Activated naive CD4-positive, alpha-beta T cell treated with anti-CD3 and anti-CD28 coated beads, Interleukin-2, amount 10 ng/mL, durations not matched to agents 7 days and 5 days (primary cell): ENCODE results near the gene RAB35.

Source experiments
- CTCF ChIA-PET: fragments of 350-600 bp; sonication (Branson Sonifier 250); formaldehyde crosslinking; loops from one replicate; lab custom pipeline; 2021; ENCODE audit warnings: antibody characterized with exemption; lab: Charles Lee
- DNase-seq: peaks from one replicate; pipeline ENCODE4 v3.0.0-alpha.2; 2020
- H3K27ac Mint-ChIP-seq: one replicate; pipeline ENCODE4 v1.8.0; 2021; ENCODE audit warnings: mild to moderate bottlenecking, moderate library complexity, mixed read lengths
- H3K27me3 Mint-ChIP-seq: one replicate; pipeline ENCODE4 v1.8.0; 2021; ENCODE audit warnings: mild to moderate bottlenecking, mixed read lengths
- H3K36me3 Mint-ChIP-seq: one replicate; pipeline ENCODE4 v1.8.0; 2021; ENCODE audit warnings: mixed read lengths
- H3K4me1 Mint-ChIP-seq: one replicate; pipeline ENCODE4 v1.8.0; 2021; ENCODE audit warnings: mixed read lengths
- H3K4me3 Mint-ChIP-seq: one replicate; pipeline ENCODE4 v1.8.0; 2021; ENCODE audit warnings: mild to moderate bottlenecking, moderate library complexity, mixed read lengths
- H3K9me3 Mint-ChIP-seq: one replicate; pipeline ENCODE4 v1.8.0; 2021; ENCODE audit warnings: mixed read lengths

RAB35 gene

DNA sequence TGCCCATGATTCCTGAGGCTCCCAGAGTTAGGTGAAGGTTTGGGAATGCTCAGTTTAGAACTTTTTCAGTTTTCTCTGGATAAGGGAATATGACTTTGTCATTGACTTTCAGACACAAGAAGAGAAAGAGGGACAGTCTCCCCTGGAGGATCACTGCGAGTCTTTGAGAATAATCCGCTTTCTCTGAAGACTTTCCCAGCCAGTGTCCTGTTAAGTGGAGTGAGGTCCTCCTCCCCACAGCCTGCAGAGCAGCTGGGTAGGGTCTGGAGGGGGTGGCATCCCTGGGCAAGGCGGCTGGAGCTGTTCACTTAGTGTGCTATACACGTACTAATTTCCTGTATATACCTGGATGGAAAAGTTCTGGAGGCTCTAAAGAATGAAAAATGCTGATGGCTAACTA, 8.5 kb upstream of the RAB35 start:
- Mint-ChIP-seq H3K9me3 (no peaks in the 10 kb centered on the region), H3K4me1 (peaks cover 52% of the 10 kb centered on the region), H3K4me3 (no peak overlapping the region), H3K27ac (peak overlapping the region; percentile 5), H3K36me3 (peaks cover 39% of the 10 kb centered on the region), H3K27me3 (no peaks in the 10 kb centered on the region)
- CTCF ChIA-PET: no interaction called here
- no peak for DNase-seq

DNA sequence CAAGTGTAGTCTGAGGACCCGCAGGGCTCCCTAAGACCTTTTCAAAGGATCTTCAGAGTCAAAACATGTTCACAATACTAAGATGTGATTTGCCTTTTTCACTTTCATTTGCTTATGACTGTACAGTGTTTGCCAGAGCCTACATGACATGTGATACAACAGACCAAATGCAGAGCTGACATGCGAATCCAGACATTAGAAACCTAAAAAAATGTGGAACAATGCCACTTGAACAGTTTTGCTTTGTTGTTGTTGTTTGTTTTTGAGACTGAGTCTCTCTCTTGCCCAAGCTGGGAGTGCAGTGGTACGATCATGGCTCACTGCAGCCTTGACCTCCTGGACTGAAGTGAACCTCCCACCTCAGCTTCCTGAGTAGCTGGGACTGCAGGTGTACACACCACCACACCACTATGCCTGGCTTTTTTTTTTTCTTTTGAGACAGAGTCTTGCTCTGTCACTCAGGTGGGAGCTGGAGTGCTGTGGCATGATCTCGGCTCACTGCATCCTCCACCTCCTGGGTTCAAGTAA, 5.3 kb upstream of the RAB35 start:
- Mint-ChIP-seq H3K9me3 (no peaks in the 10 kb centered on the region), H3K4me1 (peaks cover 71% of the 10 kb centered on the region), H3K27me3 (no peaks in the 10 kb centered on the region), H3K4me3 (peak overlapping the region; percentile 30), H3K36me3 (peaks cover 34% of the 10 kb centered on the region), H3K27ac (peak overlapping the region; percentile 90)
- peak; percentile 52 for DNase-seq
- CTCF ChIA-PET: interaction anchor here (0.6 to 1.9 kb wide), 4 partner anchors 10 to 75 kb away, joined by 3 to 6 read pairs (median 5); no protein-coding TSS in a partner anchor

DNA sequence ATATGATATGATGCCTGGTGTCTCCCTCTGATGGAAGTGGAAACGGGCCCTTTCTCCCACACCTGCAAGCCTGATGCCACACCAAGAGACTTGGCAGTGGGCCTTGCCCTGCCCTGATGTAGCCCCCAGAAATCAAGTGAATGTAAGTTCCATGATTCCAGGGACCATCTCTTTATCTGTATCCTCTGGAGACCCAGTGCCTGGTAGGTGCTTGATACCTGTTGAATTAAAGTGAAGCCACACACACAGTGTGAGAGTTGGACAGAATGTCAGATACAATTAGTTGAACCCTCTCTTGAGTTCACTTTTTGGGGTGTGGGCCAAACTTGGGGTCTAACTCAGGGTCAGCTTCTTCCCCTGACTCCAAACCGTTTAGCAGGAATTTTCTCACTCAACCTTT, 4.8 kb upstream of the RAB35 start:
- no peaks in the 10 kb centered on the region for H3K27me3 Mint-ChIP-seq

DNA sequence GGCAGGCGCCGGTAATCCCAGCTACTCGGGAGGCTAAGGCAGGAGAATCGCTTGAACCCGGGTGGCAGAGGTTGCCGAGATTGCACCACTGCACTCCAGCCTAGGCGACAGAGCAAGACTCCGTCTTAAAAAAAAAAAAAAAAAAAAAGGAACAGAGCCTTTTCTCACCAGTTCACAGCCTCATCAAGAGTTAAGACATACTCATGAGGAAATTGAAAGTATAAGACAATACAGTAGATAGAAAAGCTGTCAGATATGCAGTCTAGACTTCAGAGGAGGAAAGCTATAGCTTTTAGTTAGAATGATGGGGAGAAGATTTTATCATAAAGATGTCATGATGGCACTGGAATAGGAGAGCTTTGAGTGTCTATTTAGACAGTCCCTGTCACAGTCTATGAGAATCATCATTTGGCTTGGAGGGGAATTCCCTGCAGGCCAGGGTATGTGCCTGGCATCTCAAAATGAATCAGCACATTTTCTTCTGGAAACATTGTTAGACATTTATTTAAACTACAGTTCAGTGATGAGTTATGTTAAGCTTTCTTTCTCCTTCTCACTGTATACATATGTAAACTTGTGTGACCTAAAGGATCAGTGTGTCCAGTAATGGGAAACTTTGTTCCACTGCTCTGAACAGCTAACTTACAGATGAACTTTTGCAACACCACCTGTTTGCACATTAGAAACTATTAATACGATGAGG, 2.9 kb upstream of the RAB35 start:
- peak overlapping the region; percentile 90 for H3K27ac Mint-ChIP-seq
- no peak for DNase-seq
- peaks cover 34% of the 10 kb centered on the region for H3K36me3 Mint-ChIP-seq
- no peaks in the 10 kb centered on the region for H3K9me3 Mint-ChIP-seq
- H3K4me3 Mint-ChIP-seq: peak overlapping the region; percentile 19
- peaks cover 79% of the 10 kb centered on the region for H3K4me1 Mint-ChIP-seq
- no peaks in the 10 kb centered on the region for H3K27me3 Mint-ChIP-seq
- CTCF ChIA-PET: interaction anchor here (0.7 to 1.0 kb wide), 2 partner anchors 8 to 28 kb away, joined by 3 read pairs; no protein-coding TSS in a partner anchor

More for the DNA sequence above, 4.8 kb upstream of the RAB35 start:
- peak overlapping the region; percentile 7 for H3K4me3 Mint-ChIP-seq
- CTCF ChIA-PET: interaction anchor here (0.6 to 1.9 kb wide), 3 partner anchors 11 to 75 kb away, joined by 3 to 6 read pairs (median 5); no protein-coding TSS in a partner anchor
- H3K9me3 Mint-ChIP-seq: no peaks in the 10 kb centered on the region
- no peak for DNase-seq
- H3K36me3 Mint-ChIP-seq: peaks cover 29% of the 10 kb centered on the region
- peaks cover 66% of the 10 kb centered on the region for H3K4me1 Mint-ChIP-seq
- H3K27ac Mint-ChIP-seq: peak overlapping the region; percentile 90

DNA sequence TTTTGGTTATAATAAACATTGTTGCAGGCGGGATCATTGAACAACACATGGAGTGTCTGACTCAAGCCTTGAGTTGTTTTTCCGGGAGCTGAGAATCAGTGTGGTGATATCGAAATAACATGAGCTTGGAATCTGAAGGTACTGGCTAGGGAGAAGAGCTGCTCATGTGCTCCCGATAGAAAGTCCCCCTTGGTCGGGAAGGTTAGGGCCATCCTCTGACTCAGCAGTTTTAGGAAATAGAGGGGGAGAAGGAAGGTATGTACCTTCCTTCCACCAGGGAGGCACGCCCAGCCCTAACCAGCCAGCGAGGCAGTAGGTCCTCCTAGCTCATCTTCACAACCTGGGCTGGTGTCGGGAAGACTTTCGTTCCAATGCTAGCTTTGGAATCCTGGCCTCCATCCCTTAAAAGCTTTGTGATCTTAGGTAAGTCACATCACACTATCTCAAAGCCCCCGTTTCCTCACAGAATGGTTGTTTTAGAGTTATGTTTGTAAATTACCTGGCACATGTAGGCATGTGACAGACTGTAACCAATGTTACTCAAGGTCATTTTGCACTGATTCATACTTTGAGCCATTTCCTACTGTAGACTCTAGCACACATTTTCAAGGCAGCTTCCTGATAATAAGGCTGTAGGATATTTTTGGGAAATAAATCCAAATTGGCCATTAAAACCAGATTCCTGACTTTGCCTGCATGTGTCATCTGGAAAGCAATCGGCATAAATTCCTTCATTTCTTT, 1.9 kb upstream of the RAB35 start:
- no peak for DNase-seq

DNA sequence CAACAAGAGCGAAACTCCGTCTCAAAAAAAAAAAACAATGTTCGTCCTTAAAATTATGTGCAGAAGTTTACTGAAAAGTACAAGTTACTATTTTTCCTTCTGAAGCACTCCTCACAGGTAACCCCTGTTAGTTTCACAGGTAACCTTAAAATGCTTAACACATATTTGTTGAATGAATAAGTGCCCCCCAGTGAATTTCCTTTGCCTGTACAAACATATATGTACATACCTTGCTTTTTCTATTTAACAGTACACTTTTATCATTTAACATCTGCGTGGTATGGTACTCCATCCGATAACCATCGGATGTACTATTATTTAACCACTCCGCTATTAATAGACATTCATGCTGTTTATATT, 1.4 kb upstream of the RAB35 start:
- H3K4me3 Mint-ChIP-seq: peak overlapping the region; percentile 84
- no peak for DNase-seq
- CTCF ChIA-PET: interaction anchor here (1.0 to 1.1 kb wide), 3 partner anchors 14 to 184 kb away, joined by 3 to 6 read pairs (median 3); partner anchors contain the start of genes RPLP0 and SIRT4
- H3K36me3 Mint-ChIP-seq: peaks cover 44% of the 10 kb centered on the region
- no peaks in the 10 kb centered on the region for H3K9me3 Mint-ChIP-seq
- no peaks in the 10 kb centered on the region for H3K27me3 Mint-ChIP-seq
- H3K4me1 Mint-ChIP-seq: peaks cover 77% of the 10 kb centered on the region
- H3K27ac Mint-ChIP-seq: peak overlapping the region; percentile 93

More for the DNA sequence above, 1.9 kb upstream of the RAB35 start:
- H3K4me1 Mint-ChIP-seq: peaks cover 77% of the 10 kb centered on the region
- peak overlapping the region; percentile 72 for H3K27ac Mint-ChIP-seq
- CTCF ChIA-PET: interaction anchor here (1.0 kb wide), 1 partner anchor 8 kb away, joined by 3 read pairs; no protein-coding TSS in a partner anchor
- H3K4me3 Mint-ChIP-seq: peak overlapping the region; percentile 84
- H3K9me3 Mint-ChIP-seq: no peaks in the 10 kb centered on the region
- H3K27me3 Mint-ChIP-seq: no peaks in the 10 kb centered on the region
- peaks cover 39% of the 10 kb centered on the region for H3K36me3 Mint-ChIP-seq

DNA sequence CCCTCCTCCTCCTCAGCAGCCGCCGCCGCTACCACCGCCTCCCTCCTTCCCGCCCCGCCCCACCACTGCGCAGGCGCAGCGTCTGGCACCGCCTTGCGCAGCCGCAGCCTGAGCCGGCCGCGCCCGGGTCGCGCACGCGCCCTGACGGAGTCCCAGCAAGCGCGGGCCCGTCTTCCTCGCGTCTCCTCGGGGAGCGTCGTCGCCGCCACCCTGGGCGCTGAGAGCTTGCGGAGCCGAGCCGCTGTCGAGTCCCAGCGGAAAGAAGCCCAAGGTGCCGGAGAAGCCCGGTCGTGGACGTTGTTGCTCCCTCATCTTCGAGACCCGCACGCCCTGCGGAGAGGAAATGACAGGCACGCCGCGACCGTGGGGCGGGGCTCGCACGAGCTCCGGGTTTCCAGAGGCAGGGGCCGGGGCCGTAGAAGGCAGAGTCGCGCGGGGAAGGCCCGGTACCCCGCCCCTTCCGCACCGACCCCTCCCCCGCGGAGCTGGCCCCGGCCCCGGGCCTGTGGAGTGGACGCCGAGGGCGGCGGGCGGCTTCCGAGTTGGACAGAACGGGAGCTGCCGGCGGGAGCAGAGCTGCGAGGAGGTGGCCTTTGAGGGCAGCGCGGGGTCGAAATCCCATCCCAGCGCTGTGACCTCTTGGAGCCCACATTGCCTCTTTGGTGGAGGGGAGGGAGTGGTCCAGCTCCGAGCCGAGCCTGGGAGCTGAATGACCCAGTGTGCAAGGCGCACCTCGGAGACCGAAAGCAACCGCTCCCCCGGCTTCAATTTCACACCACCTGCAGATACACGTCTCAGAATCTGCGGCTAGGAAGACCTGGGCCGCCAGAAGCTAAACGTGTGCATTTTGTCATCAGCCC, 469 bp upstream of the RAB35 start:
- CTCF ChIA-PET: interaction anchor here (1.0 to 1.1 kb wide), 3 partner anchors 13 to 185 kb away, joined by 3 to 6 read pairs (median 3); partner anchors contain the start of genes RPLP0 and SIRT4

DNA sequence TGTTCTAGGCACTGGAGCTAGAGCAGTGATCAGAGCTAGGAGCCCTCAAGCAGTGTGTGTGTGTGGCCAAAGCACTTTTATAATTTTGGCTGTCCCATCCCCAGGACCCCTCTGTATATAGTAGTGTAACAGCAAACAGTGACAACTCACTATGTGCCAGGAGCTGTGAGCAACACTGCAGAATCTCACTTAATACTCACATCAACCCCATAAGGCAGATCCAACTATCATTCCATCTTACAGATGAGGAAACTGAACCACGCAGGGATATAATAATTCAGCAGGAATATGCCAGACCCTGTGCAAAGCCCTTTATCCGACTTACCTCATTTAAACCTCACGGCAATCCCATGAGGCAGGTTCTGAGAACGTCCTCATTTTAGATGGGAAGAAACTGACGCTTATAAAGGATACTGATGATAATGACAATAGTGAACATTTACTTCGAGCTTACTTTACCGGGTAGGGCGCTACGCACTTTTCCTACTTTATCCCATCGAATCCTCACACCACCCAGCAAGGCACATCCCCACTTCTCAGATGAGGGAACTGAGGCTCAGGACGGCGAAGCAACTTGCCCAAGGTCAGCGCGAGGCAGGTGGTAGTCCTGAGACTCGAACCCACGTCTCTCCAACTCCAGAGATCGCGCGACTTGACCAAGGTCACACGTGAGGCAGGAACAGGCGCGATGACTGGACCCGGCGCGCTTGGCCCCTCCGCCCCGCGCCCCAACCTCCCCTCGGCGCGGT, 687 bp downstream of the RAB35 start:
- no peaks in the 10 kb centered on the region for H3K27me3 Mint-ChIP-seq
- peak overlapping the region; percentile 95 for H3K4me3 Mint-ChIP-seq
- no peaks in the 10 kb centered on the region for H3K9me3 Mint-ChIP-seq
- peak; percentile 53 for DNase-seq
- H3K36me3 Mint-ChIP-seq: peaks cover 52% of the 10 kb centered on the region
- CTCF ChIA-PET: interaction anchor here (0.9 kb wide), 1 partner anchor 113 kb away, joined by 3 read pairs; no protein-coding TSS in a partner anchor
- peak overlapping the region; percentile 90 for H3K27ac Mint-ChIP-seq
- H3K4me1 Mint-ChIP-seq: peaks cover 81% of the 10 kb centered on the region

More for the DNA sequence above, 469 bp upstream of the RAB35 start:
- H3K4me1 Mint-ChIP-seq: peaks cover 82% of the 10 kb centered on the region
- H3K36me3 Mint-ChIP-seq: peaks cover 49% of the 10 kb centered on the region
- H3K27me3 Mint-ChIP-seq: no peaks in the 10 kb centered on the region
- H3K4me3 Mint-ChIP-seq: peak overlapping the region; percentile 84
- peak overlapping the region; percentile 93 for H3K27ac Mint-ChIP-seq
- no peaks in the 10 kb centered on the region for H3K9me3 Mint-ChIP-seq
- peak; percentile 98 for DNase-seq

DNA sequence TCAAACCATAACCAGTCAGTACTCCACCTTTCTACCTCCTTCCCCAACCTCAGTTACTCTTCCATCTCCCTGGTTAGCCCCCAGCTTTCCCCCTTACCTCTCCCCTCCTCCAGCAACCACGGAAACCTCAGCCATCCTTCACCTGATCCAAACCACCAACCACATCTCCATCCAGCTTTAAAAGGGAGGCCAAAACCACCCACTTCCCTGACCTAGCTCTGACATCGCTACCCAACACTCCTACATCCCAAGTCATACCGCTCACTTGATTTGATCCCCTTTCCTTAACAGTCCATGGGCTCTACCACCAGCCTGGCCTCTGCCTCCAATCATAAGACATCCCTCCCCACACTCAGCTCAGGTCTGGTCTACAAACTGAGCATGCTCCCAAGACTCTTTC, 1.5 kb downstream of the RAB35 start:
- DNase-seq: no peak
- H3K36me3 Mint-ChIP-seq: peaks cover 51% of the 10 kb centered on the region
- CTCF ChIA-PET: interaction anchor here (0.8 kb wide), 1 partner anchor 28 kb away, joined by 3 read pairs; no protein-coding TSS in a partner anchor
- H3K4me1 Mint-ChIP-seq: peaks cover 81% of the 10 kb centered on the region
- H3K9me3 Mint-ChIP-seq: no peaks in the 10 kb centered on the region
- H3K4me3 Mint-ChIP-seq: peak overlapping the region; percentile 95
- peak overlapping the region; percentile 6 for H3K27ac Mint-ChIP-seq
- H3K27me3 Mint-ChIP-seq: no peaks in the 10 kb centered on the region

DNA sequence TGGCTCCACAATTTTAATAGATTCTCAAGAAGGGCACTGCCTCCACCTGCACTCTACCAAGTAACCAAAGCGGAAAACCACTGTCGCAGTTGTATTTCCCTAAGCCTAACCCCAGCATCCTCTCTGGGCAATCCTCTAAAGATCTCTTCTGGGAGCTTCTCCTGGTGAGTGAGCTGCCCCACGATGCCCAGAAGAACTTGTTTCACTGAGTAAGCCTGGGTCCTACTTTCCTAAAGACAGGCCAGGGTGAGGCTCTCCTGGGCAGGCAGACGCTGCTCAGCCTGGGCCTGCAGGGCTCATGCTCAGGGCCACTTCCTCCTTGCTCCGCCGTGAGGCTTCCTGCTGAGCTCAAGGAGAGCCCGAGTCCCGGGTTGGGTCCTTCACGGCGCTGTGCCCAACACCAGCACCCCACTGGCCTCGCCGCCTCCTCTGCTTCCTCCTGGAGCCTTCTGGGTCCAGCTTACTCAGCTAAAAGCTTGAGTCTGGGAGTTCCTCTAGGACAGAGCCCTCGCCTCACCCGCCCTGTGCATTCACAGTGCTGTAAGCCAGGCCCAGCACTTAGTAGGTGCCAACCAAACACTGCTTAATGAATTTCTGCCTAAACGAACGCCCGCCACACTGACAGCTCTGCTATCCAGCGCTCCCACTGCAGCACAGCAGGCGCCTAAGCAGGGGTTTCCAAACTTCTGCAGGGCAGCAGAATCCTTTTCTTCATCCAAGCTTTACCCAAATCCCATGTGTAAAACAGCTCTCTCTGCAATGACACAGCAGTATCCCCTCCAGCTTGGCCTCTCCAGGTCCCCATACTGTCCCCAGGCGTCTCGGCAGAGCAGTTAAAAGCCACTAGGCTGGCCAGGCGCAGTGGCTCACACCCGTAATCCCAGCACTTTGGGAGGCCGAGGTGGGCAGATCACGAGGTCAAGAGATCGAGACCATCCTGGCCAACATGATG, 5.7 kb downstream of the RAB35 start:
- H3K4me1 Mint-ChIP-seq: peaks cover 76% of the 10 kb centered on the region
- peak overlapping the region; percentile 84 for H3K27ac Mint-ChIP-seq
- no peaks in the 10 kb centered on the region for H3K27me3 Mint-ChIP-seq
- H3K9me3 Mint-ChIP-seq: no peaks in the 10 kb centered on the region
- H3K36me3 Mint-ChIP-seq: peaks cover 55% of the 10 kb centered on the region
- CTCF ChIA-PET: interaction anchor here (0.8 to 4.1 kb wide), 3 partner anchors 8 to 24 kb away, joined by 3 to 13 read pairs (median 5); no protein-coding TSS in a partner anchor
- peak; percentile 73 for DNase-seq
- H3K4me3 Mint-ChIP-seq: peak overlapping the region; percentile 66

DNA sequence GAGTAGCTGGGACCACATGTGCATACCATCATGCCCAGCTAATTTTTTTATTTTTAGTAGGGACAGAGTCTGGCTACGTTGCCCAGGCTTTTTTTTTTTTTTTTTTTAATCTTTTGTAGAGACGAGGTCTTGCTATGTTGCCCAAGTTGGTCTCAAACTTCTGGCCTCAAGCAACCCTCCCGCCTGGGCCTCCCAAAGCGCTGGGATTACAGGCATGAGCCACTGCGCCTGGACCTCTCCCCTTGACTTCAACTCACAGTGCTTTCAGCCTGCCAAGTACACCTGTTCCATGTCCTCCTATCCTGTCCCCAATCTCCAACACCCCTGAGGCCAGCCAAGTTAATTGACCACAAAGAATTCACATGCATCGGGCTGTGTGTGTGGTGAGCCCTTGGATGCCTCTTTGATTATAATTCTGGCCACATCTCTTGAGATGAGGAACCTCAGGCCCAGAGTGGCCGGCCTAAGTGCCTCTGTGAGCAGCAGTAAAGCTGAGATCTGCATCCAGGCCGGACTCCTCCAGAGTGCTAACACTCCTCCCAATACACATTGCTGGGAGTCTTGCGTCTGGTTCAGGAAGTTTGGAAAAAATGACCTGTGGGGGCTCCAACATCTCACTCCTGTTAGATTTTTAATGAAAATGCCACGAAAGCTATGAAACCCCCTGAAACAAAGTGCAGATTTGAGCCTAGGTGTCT, 6.8 kb downstream of the RAB35 start:
- no peak for DNase-seq
- peaks cover 65% of the 10 kb centered on the region for H3K4me1 Mint-ChIP-seq
- peaks cover 54% of the 10 kb centered on the region for H3K36me3 Mint-ChIP-seq
- H3K9me3 Mint-ChIP-seq: no peaks in the 10 kb centered on the region
- H3K27me3 Mint-ChIP-seq: no peaks in the 10 kb centered on the region
- no peak overlapping the region for H3K4me3 Mint-ChIP-seq
- no peak overlapping the region for H3K27ac Mint-ChIP-seq
- CTCF ChIA-PET: interaction anchor here (1.4 to 4.1 kb wide), 2 partner anchors 11 to 23 kb away, joined by 5 to 13 read pairs; no protein-coding TSS in a partner anchor
